Testis (tissue), 3 donors: ENCODE results near the gene ADCK2. TPM values are rescaled to one million over a fixed set of nuclear protein-coding genes. Genes with fewer than 3 reads are reported as not detected.
"Not testable (repeated sequence)": the region's sequence is repeated elsewhere in the genome, so short reads cannot be mapped to it uniquely, and the experiment has no call there.

Experiments
- DNase-seq: peaks from one replicate; pipeline ENCODE4 v3.0.0-alpha.2; 2019
- H3K27ac ChIP-seq, 2 donors: fragments of 200-600 bp; sonication (generic); one replicate each; pipeline ENCODE4 v1.5.1; 2019
- H3K27me3 ChIP-seq: fragments of 200-600 bp; sonication (generic); one replicate; pipeline ENCODE4 v1.5.1; 2019
- H3K36me3 ChIP-seq: fragments of 200-600 bp; sonication (generic); one replicate; pipeline ENCODE4 v1.5.1; 2017; ENCODE audit warnings: low read depth; ENCODE audit errors: missing control alignments
- H3K4me1 ChIP-seq: fragments of 200-600 bp; sonication (generic); one replicate; pipeline ENCODE4 v1.5.1; 2019
- H3K4me3 ChIP-seq, 2 donors: fragments of 200-600 bp; sonication (generic); one replicate each; pipeline ENCODE4 v1.5.1; 2017 to 2019
- H3K9me3 ChIP-seq: fragments of 200-600 bp; sonication (generic); one replicate; pipeline ENCODE4 v1.5.1; 2017
- CTCF ChIP-seq, 3 experiments: fragments of 450-650 bp in 2 of 3; fragments of 200-600 bp in 1 of 3; sonication (generic) in 1 of 3; IDR thresholded peaks; one replicate each; pipeline ENCODE4 v1.5.1; 2016 to 2019; ENCODE audit warnings: antibody characterized with exemption in 3 of 3, mild to moderate bottlenecking in 2 of 3, moderate library complexity in 1 of 3
- POLR2A ChIP-seq: fragments of 450-650 bp; IDR thresholded peaks from one replicate; pipeline ENCODE4 v1.6.1; 2017; ENCODE audit warnings: antibody characterized with exemption, mild to moderate bottlenecking, moderate library complexity
- WGBS, 2 donors: methylation state at CpG; one replicate each; pipeline ENCODE4 v1.1.5; 2018; 5-methylcytosine and 5-hydroxymethylcytosine counted together
- intact Hi-C: fragments of 100-400 bp; cut with DNase I; formaldehyde crosslinking; loops from one replicate; pipeline ENCODE4 v1.15.1; 2023; ENCODE audit warnings: low total_unique reads
- polyA plus RNA-seq: library from polyadenylated mRNA; stranded (reverse); fragments of 350-450 nt; fragmentation: Illumina TruSeq; extraction: RNeasy Lipid Tissue Mini Kit (QIAGEN cat#74804); gene quantifications from one replicate; pipeline ENCODE4 v1.2.3, GENCODE V29; 2014; ENCODE audit warnings: low read depth, low replicate concordance; ENCODE audit not compliant: insufficient read depth
- total RNA-seq, 2 donors: library from RNA; depleted of rRNA; stranded (reverse); fragments of >200 nt; gene quantifications; one replicate each; pipeline ENCODE4 v1.2.3, GENCODE V29; 2016

ADCK2 gene
- total and polyA plus RNA-seq, 3 donors from 2014 or later: 12.9 to 21.2 (median 20.4) TPM

- Histone ChIP-seq H3K27ac (no peak overlapping the region), H3K9me3 (no peaks in the 10 kb centered on the region), H3K36me3 (no peaks in the 10 kb centered on the region), H3K27me3 (no peaks in the 10 kb centered on the region), H3K4me3 (no peak overlapping the region), H3K4me1 (no peaks in the 10 kb centered on the region)
- WGBS, 2 donors: 46 to 47% methylated on average over 2 of the region's 2 CpGs
- TF ChIP-seq CTCF (IDR thresholded peaks at IDR 0.05) (peak in 1 of 3 experiments; percentile 11), POLR2A (no peak)
- DNase-seq: no peak
- intact Hi-C loops: no loop called here
These were observed 53.5 kb downstream of the ADCK2 start for GRCh38 chr7:140726281-140726680.

GRCh38 chr7:140732416-140732815, 59.7 kb downstream of the ADCK2 start:
- no peak for TF ChIP-seq CTCF (IDR thresholded peaks at IDR 0.05)
- no peak for TF ChIP-seq POLR2A
- Histone ChIP-seq H3K27ac (no peak overlapping the region), H3K4me1 (no peaks in the 10 kb centered on the region), H3K27me3 (no peaks in the 10 kb centered on the region), H3K9me3 (no peaks in the 10 kb centered on the region), H3K4me3 (no peak overlapping the region), H3K36me3 (no peaks in the 10 kb centered on the region)
- 89 to 93% methylated on average over 2 of the region's 2 CpGs for WGBS, 2 donors
- intact Hi-C loops: no loop called here
- DNase-seq: no peak

- Histone ChIP-seq H3K4me1 (no peaks in the 10 kb centered on the region), H3K27ac (no peak overlapping the region), H3K27me3 (no peaks in the 10 kb centered on the region), H3K36me3 (no peaks in the 10 kb centered on the region), H3K9me3 (no peaks in the 10 kb centered on the region), H3K4me3 (no peak overlapping the region)
- WGBS, 2 donors: 69 to 70% methylated on average over 2 of the region's 2 CpGs
- TF ChIP-seq POLR2A (no peak), CTCF (IDR thresholded peaks at IDR 0.05) (no peak)
- intact Hi-C loops: no loop called here
- no peak for DNase-seq
These were observed 61.4 kb downstream of the ADCK2 start for GRCh38 chr7:140734096-140734495.

GRCh38 chr7:140734729-140735128, 62.0 kb downstream of the ADCK2 start:
- no peak for TF ChIP-seq CTCF (IDR thresholded peaks at IDR 0.05)
- TF ChIP-seq POLR2A: no peak
- no peak for DNase-seq
- intact Hi-C loops: no loop called here
- Histone ChIP-seq H3K4me1 (no peaks in the 10 kb centered on the region), H3K4me3 (no peak overlapping the region), H3K27ac (no peak overlapping the region), H3K9me3 (no peaks in the 10 kb centered on the region), H3K27me3 (no peaks in the 10 kb centered on the region), H3K36me3 (no peaks in the 10 kb centered on the region)
- 96 to 97% methylated on average over 2 of the region's 2 CpGs for WGBS, 2 donors

GRCh38 chr7:140738280-140738679, 65.5 kb downstream of the ADCK2 start:
- DNase-seq: no peak
- H3K9me3 ChIP-seq: no peaks in the 10 kb centered on the region
- intact Hi-C loops: no loop called here
- no peak overlapping the region for H3K27ac ChIP-seq
- no peaks in the 10 kb centered on the region for H3K36me3 ChIP-seq
- H3K4me1 ChIP-seq: no peaks in the 10 kb centered on the region
- no peak overlapping the region for H3K4me3 ChIP-seq
- no peaks in the 10 kb centered on the region for H3K27me3 ChIP-seq
- no peak for TF ChIP-seq POLR2A
- TF ChIP-seq CTCF (IDR thresholded peaks at IDR 0.05): no peak

- 100% methylated on average over 2 of the region's 4 CpGs for WGBS, 2 donors
- H3K9me3 ChIP-seq, H3K27ac ChIP-seq, H3K36me3 ChIP-seq, intact Hi-C loops, H3K4me1 ChIP-seq, DNase-seq, H3K4me3 ChIP-seq, H3K27me3 ChIP-seq: not testable (repeated sequence)
These were observed 70.5 kb downstream of the ADCK2 start for GRCh38 chr7:140743255-140743654.
